HepG2 (cell line): ENCODE data around the gene KCNK15. TPM values are rescaled to one million over a fixed set of nuclear protein-coding genes. Genes with fewer than 3 reads are reported as not detected.

Source experiments
- AHDC1 ChIP-seq: sonication (generic); formaldehyde crosslinking; IDR thresholded peaks from 2 replicates; pipeline ENCODE4 v1.5.1; 2020; ENCODE audit warnings: mild to moderate bottlenecking, missing genetic modification reagents, borderline replicate concordance
- BATF2 ChIP-seq: sonication (generic); formaldehyde crosslinking; IDR thresholded peaks from 2 replicates; pipeline ENCODE4 v1.8.0; 2022; ENCODE audit warnings: mild to moderate bottlenecking, missing genetic modification reagents, moderate library complexity
- FOXP4 ChIP-seq: sonication (generic); formaldehyde crosslinking; IDR thresholded peaks from 2 replicates; pipeline ENCODE4 v1.4.0; 2020; ENCODE audit warnings: missing genetic modification reagents
- GZF1 ChIP-seq: sonication (generic); formaldehyde crosslinking; IDR thresholded peaks from 2 replicates; pipeline ENCODE4 v1.5.1; 2020; ENCODE audit warnings: mild to moderate bottlenecking, missing genetic modification reagents
- HDAC1 ChIP-seq: sonication (generic); formaldehyde crosslinking; IDR thresholded peaks from 2 replicates; pipeline ENCODE4 v1.5.1; 2020; ENCODE audit warnings: mild to moderate bottlenecking, missing genetic modification reagents
- HES4 ChIP-seq: sonication (generic); formaldehyde crosslinking; IDR thresholded peaks from 2 replicates; pipeline ENCODE4 v1.9.0; 2021; ENCODE audit warnings: mild to moderate bottlenecking, missing genetic modification reagents, borderline replicate concordance
- KAT2B ChIP-seq: fragments of 150-350 bp; IDR thresholded peaks from 2 replicates; pipeline ENCODE4 v1.6.1; 2014; ENCODE audit warnings: low read depth, low read length, borderline replicate concordance
- MXD4 ChIP-seq: IDR thresholded peaks from 2 replicates; pipeline ENCODE4 v1.6.1; 2016; ENCODE audit warnings: mild to moderate bottlenecking, missing biosample characterization, missing genetic modification reagents
- TEAD2 ChIP-seq: sonication (generic); formaldehyde crosslinking; IDR thresholded peaks from 2 replicates; pipeline ENCODE4 v1.9.0; 2021; ENCODE audit warnings: missing genetic modification reagents
- ZNF280D ChIP-seq: sonication (generic); formaldehyde crosslinking; IDR thresholded peaks from 2 replicates; pipeline ENCODE4 v1.5.1; 2020; ENCODE audit warnings: mild to moderate bottlenecking, missing genetic modification reagents
- ZNF337 ChIP-seq: sonication (generic); formaldehyde crosslinking; IDR thresholded peaks from 2 replicates; pipeline ENCODE4 v1.5.1; 2020; ENCODE audit warnings: missing genetic modification reagents, low read depth, mild to moderate bottlenecking, borderline replicate concordance
- ZNF382 ChIP-seq: sonication (generic); formaldehyde crosslinking; IDR thresholded peaks from 2 replicates; pipeline ENCODE4 v1.5.0; 2020; ENCODE audit warnings: missing genetic modification reagents, mild to moderate bottlenecking, borderline replicate concordance
- ZNF549 ChIP-seq: sonication (generic); formaldehyde crosslinking; IDR thresholded peaks from 2 replicates; pipeline ENCODE4 v1.5.0; 2020; ENCODE audit warnings: missing genetic modification reagents
- ZNF552 ChIP-seq: sonication (generic); formaldehyde crosslinking; IDR thresholded peaks from 2 replicates; pipeline ENCODE4 v1.9.0; 2022; ENCODE audit warnings: missing genetic modification reagents, mild to moderate bottlenecking, borderline replicate concordance
- ZNF652 ChIP-seq: IDR thresholded peaks from 2 replicates; pipeline ENCODE4 v1.6.1; 2016; ENCODE audit warnings: low read depth, borderline replicate concordance
- ZNF713 ChIP-seq: sonication (generic); formaldehyde crosslinking; IDR thresholded peaks from 2 replicates; pipeline ENCODE4 v1.4.0; 2020; ENCODE audit warnings: mild to moderate bottlenecking, missing genetic modification reagents
- ZNF724P ChIP-seq: sonication (generic); formaldehyde crosslinking; IDR thresholded peaks from 2 replicates; pipeline ENCODE4 v1.8.0; 2022; ENCODE audit warnings: missing genetic modification reagents, borderline replicate concordance
- ZSCAN25 ChIP-seq: sonication (generic); formaldehyde crosslinking; IDR thresholded peaks from 2 replicates; pipeline ENCODE4 v1.8.0; 2022; ENCODE audit warnings: mild to moderate bottlenecking, missing genetic modification reagents
- polyA plus RNA-seq, 8 experiments: library from polyadenylated mRNA; depleted of rRNA in 3 of 8; stranded (reverse) in 7 of 8; unstranded in 1 of 8; fragments of >200 nt; fragmentation: Illumina TruSeq in 4 of 8; extraction: Trizol in 4 of 8; gene quantifications; 2 replicates each; pipeline versions ENCODE4 v1.2.1 to v1.2.3, GENCODE V29; 2011 to 2016; ENCODE audit warnings: low read depth in 4 of 8, missing spikeins in 1 of 8, mixed read lengths in 1 of 8; ENCODE audit not compliant: insufficient read depth in 1 of 8
- total RNA-seq, 5 experiments: library from RNA; depleted of rRNA; stranded (reverse); fragments of >200 nt; fragmentation: Illumina TruSeq; extraction: Trizol; gene quantifications; 2 replicates each; pipeline ENCODE4 v1.2.3, GENCODE V29; 2016; ENCODE audit warnings: low read depth in 1 of 5

KCNK15 gene
- total and polyA plus RNA-seq, 2 of the 13 experiments (the other 11 are each of a cell fraction or from before 2014, with no cell fraction given) = 0.03 TPM; not detected in 1

- 0 out of 2 replicates have a peak, but pooled peaks have one; percentile 22 for TF ChIP-seq AHDC1 (CRISPR knock-in tag)
- 0 out of 2 replicates have a peak, but pooled peaks have one; percentile 25 for TF ChIP-seq ZNF552
- peak; percentile 50; the same call in 1 of the 2 replicates for TF ChIP-seq FOXP4 (CRISPR knock-in tag)
- no peak for TF ChIP-seq ZNF652 (CRISPR knock-in tag)
- TF ChIP-seq ZNF713 (CRISPR knock-in tag) = no peak
- no peak for TF ChIP-seq GZF1 (CRISPR knock-in tag)
- TF ChIP-seq ZNF724P (CRISPR knock-in tag) = no peak
- TF ChIP-seq TEAD2 (CRISPR knock-in tag) = 0 out of 2 replicates have a peak, but pooled peaks have one; percentile 80
- peak; percentile 73; the same call in 1 of the 2 replicates for TF ChIP-seq MXD4 (CRISPR knock-in tag)
- TF ChIP-seq ZNF280D (CRISPR knock-in tag) = 0 out of 2 replicates have a peak, but pooled peaks have one; percentile 32
- TF ChIP-seq KAT2B = no peak
- TF ChIP-seq BATF2 (CRISPR knock-in tag) = peak; percentile 85; the same call in 1 of the 2 replicates
- TF ChIP-seq HDAC1 (CRISPR knock-in tag) = 0 out of 2 replicates have a peak, but pooled peaks have one; percentile 24
- TF ChIP-seq ZSCAN25 (CRISPR knock-in tag) = no peak
- TF ChIP-seq HES4 (CRISPR knock-in tag) = peak; percentile 92
- no peak for TF ChIP-seq ZNF382 (CRISPR knock-in tag)
- TF ChIP-seq ZNF549 = no peak
- TF ChIP-seq ZNF337 (CRISPR knock-in tag) = peak; percentile 9; the same call in 1 of the 2 replicates
Observed at GRCh38 chr20:44780226-44780625, 34.6 kb downstream of the KCNK15 start (continued).
